Measurements from ENCODE around the gene ATP1B3. TPM values are rescaled to one million over a fixed set of nuclear protein-coding genes. Genes with fewer than 3 reads are reported as not detected.
A peak's percentile ranks its signal among the peaks of the same experiment; 100 is the strongest.

ATP1B3 gene
- total and polyA plus RNA-seq, 9 of the 15 experiments (the other 6 are each of a cell fraction or from before 2014, with no cell fraction given), result 48.3 to 202 (median 123) TPM

DNA sequence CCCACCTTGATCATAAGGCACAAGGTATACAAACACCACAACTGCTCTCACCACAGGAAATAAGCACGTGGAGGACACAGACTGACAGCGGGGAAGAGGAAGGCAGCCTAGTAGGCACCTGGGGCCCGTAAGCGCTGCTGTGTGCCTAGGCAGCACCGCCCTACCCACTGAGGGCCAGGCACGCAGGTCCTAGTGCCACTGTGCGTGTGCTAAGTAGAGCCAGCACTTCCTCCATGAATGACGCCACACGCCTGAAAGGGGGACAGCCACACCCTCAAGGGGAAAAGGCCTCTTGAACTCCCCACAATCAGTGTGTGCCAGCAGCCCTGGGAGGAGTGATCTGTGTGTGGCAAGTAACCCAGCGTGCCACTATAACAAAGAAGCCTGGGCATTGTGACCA lies 73.0 kb downstream of the ATP1B3 start (continued):
- TF ChIP-seq, protein P1, sequence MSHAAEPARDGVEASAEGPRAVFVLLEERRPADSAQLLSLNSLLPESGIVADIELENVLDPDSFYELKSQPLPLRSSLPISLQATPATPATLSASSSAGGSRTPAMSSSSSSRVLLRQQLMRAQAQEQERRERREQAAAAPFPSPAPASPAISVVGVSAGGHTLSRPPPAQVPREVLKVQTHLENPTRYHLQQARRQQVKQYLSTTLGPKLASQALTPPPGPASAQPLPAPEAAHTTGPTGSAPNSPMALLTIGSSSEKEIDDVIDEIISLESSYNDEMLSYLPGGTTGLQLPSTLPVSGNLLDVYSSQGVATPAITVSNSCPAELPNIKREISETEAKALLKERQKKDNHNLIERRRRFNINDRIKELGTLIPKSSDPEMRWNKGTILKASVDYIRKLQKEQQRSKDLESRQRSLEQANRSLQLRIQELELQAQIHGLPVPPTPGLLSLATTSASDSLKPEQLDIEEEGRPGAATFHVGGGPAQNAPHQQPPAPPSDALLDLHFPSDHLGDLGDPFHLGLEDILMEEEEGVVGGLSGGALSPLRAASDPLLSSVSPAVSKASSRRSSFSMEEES (CRISPR knock-in tag; IDR thresholded peaks at IDR 0.05), result no peak
- TF ChIP-seq, protein P2, sequence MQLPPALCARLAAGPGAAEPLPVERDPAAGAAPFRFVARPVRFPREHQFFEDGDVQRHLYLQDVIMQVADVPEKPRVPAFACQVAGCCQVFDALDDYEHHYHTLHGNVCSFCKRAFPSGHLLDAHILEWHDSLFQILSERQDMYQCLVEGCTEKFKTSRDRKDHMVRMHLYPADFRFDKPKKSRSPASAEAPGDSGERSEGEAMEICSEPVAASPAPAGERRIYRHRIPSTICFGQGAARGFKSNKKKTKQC (CRISPR knock-in tag; IDR thresholded peaks at IDR 0.05), result no peak
- TF ChIP-seq ZNF668 (CRISPR knock-in tag; IDR thresholded peaks at IDR 0.05) (no peak), POLR2AphosphoS2 (IDR thresholded peaks at IDR 0.05; ENCODE audit: low read length) (no peak), POLR2B (IDR thresholded peaks at IDR 0.05; ENCODE audit: low read depth, partially characterized antibody) (peak; percentile 11), POLR2G (IDR thresholded peaks at IDR 0.05; ENCODE audit: low read depth, low read length) (peak; percentile 71), ZNF79 (CRISPR knock-in tag; IDR thresholded peaks at IDR 0.05; ENCODE audit: low read depth) (no peak), EHMT2 (IDR thresholded peaks at IDR 0.05) (no peak), RAD51 (IDR thresholded peaks at IDR 0.05; ENCODE audit: borderline replicate concordance, low read depth) (no peak), RBM22 (IDR thresholded peaks at IDR 0.05; ENCODE audit: low read depth, low read length, poor library complexity, severe bottlenecking) (peak; percentile 77), RNF2 (IDR thresholded peaks at IDR 0.05) (no peak), ETS2 (tag; IDR thresholded peaks at IDR 0.05; ENCODE audit: borderline replicate concordance, poor library complexity, severe bottlenecking) (no peak)
- TF ChIP-seq, protein P3, sequence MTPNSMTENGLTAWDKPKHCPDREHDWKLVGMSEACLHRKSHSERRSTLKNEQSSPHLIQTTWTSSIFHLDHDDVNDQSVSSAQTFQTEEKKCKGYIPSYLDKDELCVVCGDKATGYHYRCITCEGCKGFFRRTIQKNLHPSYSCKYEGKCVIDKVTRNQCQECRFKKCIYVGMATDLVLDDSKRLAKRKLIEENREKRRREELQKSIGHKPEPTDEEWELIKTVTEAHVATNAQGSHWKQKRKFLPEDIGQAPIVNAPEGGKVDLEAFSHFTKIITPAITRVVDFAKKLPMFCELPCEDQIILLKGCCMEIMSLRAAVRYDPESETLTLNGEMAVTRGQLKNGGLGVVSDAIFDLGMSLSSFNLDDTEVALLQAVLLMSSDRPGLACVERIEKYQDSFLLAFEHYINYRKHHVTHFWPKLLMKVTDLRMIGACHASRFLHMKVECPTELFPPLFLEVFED (CRISPR knock-in tag; conservative IDR thresholded peaks at IDR 0.05), result no peak
- TF ChIP-seq, protein P4, sequence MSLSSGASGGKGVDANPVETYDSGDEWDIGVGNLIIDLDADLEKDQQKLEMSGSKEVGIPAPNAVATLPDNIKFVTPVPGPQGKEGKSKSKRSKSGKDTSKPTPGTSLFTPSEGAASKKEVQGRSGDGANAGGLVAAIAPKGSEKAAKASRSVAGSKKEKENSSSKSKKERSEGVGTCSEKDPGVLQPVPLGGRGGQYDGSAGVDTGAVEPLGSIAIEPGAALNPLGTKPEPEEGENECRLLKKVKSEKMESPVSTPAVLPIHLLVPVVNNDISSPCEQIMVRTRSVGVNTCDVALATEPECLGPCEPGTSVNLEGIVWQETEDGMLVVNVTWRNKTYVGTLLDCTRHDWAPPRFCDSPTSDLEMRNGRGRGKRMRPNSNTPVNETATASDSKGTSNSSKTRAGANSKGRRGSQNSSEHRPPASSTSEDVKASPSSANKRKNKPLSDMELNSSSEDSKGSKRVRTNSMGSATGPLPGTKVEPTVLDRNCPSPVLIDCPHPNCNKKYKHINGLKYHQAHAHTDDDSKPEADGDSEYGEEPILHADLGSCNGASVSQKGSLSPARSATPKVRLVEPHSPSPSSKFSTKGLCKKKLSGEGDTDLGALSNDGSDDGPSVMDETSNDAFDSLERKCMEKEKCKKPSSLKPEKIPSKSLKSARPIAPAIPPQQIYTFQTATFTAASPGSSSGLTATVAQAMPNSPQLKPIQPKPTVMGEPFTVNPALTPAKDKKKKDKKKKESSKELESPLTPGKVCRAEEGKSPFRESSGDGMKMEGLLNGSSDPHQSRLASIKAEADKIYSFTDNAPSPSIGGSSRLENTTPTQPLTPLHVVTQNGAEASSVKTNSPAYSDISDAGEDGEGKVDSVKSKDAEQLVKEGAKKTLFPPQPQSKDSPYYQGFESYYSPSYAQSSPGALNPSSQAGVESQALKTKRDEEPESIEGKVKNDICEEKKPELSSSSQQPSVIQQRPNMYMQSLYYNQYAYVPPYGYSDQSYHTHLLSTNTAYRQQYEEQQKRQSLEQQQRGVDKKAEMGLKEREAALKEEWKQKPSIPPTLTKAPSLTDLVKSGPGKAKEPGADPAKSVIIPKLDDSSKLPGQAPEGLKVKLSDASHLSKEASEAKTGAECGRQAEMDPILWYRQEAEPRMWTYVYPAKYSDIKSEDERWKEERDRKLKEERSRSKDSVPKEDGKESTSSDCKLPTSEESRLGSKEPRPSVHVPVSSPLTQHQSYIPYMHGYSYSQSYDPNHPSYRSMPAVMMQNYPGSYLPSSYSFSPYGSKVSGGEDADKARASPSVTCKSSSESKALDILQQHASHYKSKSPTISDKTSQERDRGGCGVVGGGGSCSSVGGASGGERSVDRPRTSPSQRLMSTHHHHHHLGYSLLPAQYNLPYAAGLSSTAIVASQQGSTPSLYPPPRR (CRISPR knock-in tag; IDR thresholded peaks at IDR 0.05; ENCODE audit: borderline replicate concordance), result no peak
- TF ChIP-seq, protein P5, sequence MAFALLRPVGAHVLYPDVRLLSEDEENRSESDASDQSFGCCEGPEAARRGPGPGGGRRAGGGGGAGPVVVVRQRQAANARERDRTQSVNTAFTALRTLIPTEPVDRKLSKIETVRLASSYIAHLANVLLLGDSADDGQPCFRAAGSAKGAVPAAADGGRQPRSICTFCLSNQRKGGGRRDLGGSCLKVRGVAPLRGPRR (CRISPR knock-in tag; IDR thresholded peaks at IDR 0.05), result no peak
